Neural crest cell (in vitro differentiated cells): Measurements from ENCODE around the gene ART3. TPM values are rescaled to one million over a fixed set of nuclear protein-coding genes. Genes with fewer than 3 reads are reported as not detected.

Experiments
- DNase-seq: peaks from one replicate; pipeline ENCODE4 v3.0.0; 2021; ENCODE audit warnings: low read depth, mixed read lengths, low spot score
- H3K27ac Mint-ChIP-seq: one replicate; pipeline ENCODE4 v1.8.0; 2021; ENCODE audit warnings: mild to moderate bottlenecking, mixed read lengths; ENCODE audit not compliant: unreplicated experiment
- H3K27me3 Mint-ChIP-seq: 2 replicates; pipeline ENCODE4 v1.8.0; 2021; ENCODE audit warnings: low read depth, mild to moderate bottlenecking, mixed read lengths
- H3K36me3 Mint-ChIP-seq: 2 replicates; pipeline ENCODE4 v1.8.0; 2021; ENCODE audit warnings: low read depth, mild to moderate bottlenecking, mixed read lengths
- H3K4me1 Mint-ChIP-seq: 2 replicates; pipeline ENCODE4 v1.8.0; 2021; ENCODE audit warnings: mixed read lengths
- H3K4me3 Mint-ChIP-seq: one replicate; pipeline ENCODE4 v1.8.0; 2021; ENCODE audit warnings: mild to moderate bottlenecking, mixed read lengths
- H3K9me3 Mint-ChIP-seq: 2 replicates; pipeline ENCODE4 v1.8.0; 2021; ENCODE audit warnings: mixed read lengths
- total RNA-seq: library from RNA; stranded (reverse); gene quantifications from 2 replicates; pipeline ENCODE4 v1.2.1, GENCODE V29; 2021
- TF ChIP-seq, protein P1 (sequence below): fragments of 200-600 bp; sonication (generic); conservative IDR thresholded peaks from 2 replicates; pipeline ENCODE4 v1.5.0; 2021; ENCODE audit warnings: antibody characterized with exemption, mild to moderate bottlenecking

ART3 gene
- total RNA-seq, 1 donor from 2014 or later: not detected

DNA sequence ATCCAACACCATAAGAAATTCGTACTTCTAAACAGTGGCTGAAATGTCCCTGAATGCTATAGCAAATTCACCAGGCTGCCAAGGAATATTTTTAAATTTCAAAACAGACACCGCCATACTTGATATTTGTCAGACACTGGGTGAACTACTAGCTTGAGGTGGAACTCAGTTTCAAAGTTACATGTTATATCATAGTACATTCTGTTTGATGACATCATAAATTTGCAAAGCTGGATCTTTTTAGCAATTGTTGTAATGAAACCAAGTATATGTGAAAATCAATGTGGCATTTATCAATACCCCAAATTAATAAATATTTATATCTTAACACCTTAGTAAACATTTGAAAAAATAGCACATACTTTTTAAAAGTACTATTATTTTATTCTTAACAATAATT, 14.2 kb downstream of the ART3 start:
- H3K27me3 Mint-ChIP-seq: no peaks in the 10 kb centered on the region

DNA sequence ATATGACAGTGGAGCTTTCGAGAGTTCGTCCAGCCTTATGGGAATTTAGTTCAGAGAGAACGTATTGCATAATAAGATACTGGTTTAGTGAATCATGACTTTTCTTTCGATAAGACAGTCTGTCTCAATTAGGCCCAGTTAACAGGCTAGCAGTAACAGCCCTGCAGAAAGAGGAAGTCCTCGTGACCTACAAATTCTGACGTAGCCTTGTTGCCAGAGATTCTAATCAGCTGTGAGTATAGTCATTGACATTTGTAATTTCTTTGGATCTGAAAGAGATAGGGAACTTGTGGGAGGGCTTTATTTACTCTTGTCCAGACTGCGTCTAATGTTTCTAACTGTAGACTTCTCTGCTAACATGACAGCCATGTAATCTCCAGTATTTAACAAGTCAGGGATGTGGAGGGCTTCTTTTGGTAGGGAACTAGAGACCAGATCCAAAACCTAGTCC, 15.8 kb downstream of the ART3 start:
- Mint-ChIP-seq H3K36me3 (no peaks in the 10 kb centered on the region), H3K27me3 (no peaks in the 10 kb centered on the region), H3K27ac (no peak overlapping the region), H3K4me1 (peaks cover 8% of the 10 kb centered on the region), H3K9me3 (no peaks in the 10 kb centered on the region), H3K4me3 (no peak overlapping the region)
- TF ChIP-seq, protein P1, sequence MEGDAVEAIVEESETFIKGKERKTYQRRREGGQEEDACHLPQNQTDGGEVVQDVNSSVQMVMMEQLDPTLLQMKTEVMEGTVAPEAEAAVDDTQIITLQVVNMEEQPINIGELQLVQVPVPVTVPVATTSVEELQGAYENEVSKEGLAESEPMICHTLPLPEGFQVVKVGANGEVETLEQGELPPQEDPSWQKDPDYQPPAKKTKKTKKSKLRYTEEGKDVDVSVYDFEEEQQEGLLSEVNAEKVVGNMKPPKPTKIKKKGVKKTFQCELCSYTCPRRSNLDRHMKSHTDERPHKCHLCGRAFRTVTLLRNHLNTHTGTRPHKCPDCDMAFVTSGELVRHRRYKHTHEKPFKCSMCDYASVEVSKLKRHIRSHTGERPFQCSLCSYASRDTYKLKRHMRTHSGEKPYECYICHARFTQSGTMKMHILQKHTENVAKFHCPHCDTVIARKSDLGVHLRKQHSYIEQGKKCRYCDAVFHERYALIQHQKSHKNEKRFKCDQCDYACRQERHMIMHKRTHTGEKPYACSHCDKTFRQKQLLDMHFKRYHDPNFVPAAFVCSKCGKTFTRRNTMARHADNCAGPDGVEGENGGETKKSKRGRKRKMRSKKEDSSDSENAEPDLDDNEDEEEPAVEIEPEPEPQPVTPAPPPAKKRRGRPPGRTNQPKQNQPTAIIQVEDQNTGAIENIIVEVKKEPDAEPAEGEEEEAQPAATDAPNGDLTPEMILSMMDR: no peak
- DNase-seq: no peak

More for the DNA sequence above, 14.2 kb downstream of the ART3 start:
- Mint-ChIP-seq H3K4me1 (peaks cover 8% of the 10 kb centered on the region), H3K9me3 (no peaks in the 10 kb centered on the region), H3K27ac (no peak overlapping the region), H3K4me3 (no peak overlapping the region), H3K36me3 (no peaks in the 10 kb centered on the region)
- no peak for DNase-seq
- TF ChIP-seq, protein P1: no peak

DNA sequence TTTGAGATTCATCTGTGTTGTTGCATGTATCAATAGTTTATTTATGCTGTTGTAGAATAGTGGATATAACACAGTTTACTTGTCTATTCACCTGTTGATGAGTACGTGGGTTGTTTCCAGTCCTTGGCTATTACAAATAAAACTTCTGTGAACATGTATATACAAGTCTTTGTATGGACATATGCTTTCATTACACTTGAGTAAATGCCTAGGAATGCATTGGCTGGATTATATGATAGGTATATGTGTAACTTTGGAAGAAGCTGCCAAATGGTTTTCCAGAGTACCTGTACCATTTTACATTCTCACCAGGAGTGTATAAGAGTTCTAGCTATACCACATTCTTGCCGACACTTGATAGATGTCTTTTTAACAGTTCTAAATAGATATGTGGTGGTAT, 16.5 kb downstream of the ART3 start:
- no peaks in the 10 kb centered on the region for H3K9me3 Mint-ChIP-seq
- TF ChIP-seq, protein P1: no peak
- H3K27me3 Mint-ChIP-seq: no peaks in the 10 kb centered on the region
- no peak overlapping the region for H3K27ac Mint-ChIP-seq
- H3K36me3 Mint-ChIP-seq: no peaks in the 10 kb centered on the region
- peaks cover 8% of the 10 kb centered on the region for H3K4me1 Mint-ChIP-seq
- no peak overlapping the region for H3K4me3 Mint-ChIP-seq
- no peak for DNase-seq

DNA sequence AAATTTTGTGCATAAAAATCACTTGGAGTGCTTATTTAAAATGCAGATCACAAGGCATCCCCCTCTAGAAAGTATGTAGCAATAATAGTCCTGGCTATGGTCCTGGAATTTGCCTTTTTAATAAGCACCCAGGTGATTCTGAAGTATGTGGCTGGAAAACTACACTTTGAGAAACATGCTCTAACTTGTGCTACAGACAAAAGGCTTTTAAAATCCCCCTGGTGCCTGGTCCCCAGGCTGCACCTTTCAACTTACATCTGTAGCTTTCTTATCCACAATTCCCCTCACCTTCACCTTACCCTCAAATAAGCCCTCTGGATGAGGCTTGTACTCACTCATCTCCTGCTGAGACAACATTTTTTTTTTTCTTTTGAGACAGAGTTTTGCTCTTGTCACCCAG, 21.1 kb downstream of the ART3 start:
- H3K4me3 Mint-ChIP-seq: no peak overlapping the region
- H3K27me3 Mint-ChIP-seq: no peaks in the 10 kb centered on the region
- no peaks in the 10 kb centered on the region for H3K4me1 Mint-ChIP-seq
- TF ChIP-seq, protein P1: no peak
- H3K9me3 Mint-ChIP-seq: no peaks in the 10 kb centered on the region
- peak overlapping the region; percentile 6 for H3K27ac Mint-ChIP-seq
- no peaks in the 10 kb centered on the region for H3K36me3 Mint-ChIP-seq
- DNase-seq: no peak

DNA sequence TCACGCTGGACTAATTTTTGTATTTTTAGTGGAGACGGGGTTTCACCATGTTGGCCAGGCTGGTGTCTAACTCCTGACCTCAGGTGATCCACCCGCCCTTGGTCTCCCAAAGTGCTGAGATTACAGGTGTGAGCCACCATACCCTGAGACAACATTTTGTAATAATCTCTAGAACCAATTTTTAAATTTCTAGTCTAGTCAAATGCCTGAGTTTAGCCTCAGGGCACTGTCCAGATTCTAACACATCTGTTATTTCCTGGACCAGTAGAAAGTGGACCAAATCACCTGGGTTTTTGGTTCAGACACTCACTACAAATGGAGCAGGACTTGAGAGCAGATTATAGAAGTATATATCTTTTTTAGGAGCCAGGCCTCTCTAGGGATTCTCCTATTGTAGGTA, 21.6 kb downstream of the ART3 start:
- Mint-ChIP-seq H3K36me3 (no peaks in the 10 kb centered on the region), H3K4me3 (no peak overlapping the region), H3K27ac (peak overlapping the region; percentile 6)

More for the DNA sequence above, 21.6 kb downstream of the ART3 start:
- no peaks in the 10 kb centered on the region for H3K4me1 Mint-ChIP-seq
- DNase-seq: no peak
- no peaks in the 10 kb centered on the region for H3K27me3 Mint-ChIP-seq
- no peaks in the 10 kb centered on the region for H3K9me3 Mint-ChIP-seq
- TF ChIP-seq, protein P1: no peak
